ENCODE results near the gene PGM1. TPM values are rescaled to one million over a fixed set of nuclear protein-coding genes. Genes with fewer than 3 reads are reported as not detected.

PGM1 gene
- total RNA-seq, 2 experiments from 2014 or later: 32.8 to 34.5 TPM

DNA sequence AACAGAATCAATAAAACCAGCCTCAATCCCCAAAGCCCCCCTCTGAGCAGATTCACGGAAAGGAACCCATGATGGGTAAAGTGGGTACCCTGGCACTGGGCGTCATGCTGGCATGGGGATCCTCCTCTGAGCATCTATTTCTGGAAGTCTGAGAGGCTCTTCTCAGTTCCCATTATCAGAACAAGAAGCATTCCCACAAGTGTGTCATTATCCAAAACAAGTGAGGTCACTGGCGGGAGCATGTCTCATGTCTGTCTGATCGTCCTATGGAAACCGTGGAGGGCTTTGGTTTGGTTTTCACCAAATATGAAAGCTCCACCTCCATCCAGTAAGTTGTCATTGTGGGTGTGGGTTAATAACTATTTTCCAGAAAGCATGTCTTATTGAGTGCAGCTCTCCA, 70.7 kb downstream of the PGM1 start:
- Mint-ChIP-seq H3K4me3 (no peak overlapping the region), H3K36me3 (ENCODE audit: low read depth) (peaks cover 44% of the 10 kb centered on the region), H3K4me1 (peaks cover 20% of the 10 kb centered on the region), H3K27me3 (no peaks in the 10 kb centered on the region), H3K9me3 (peaks cover 4% of the 10 kb centered on the region), H3K27ac (no peak overlapping the region)
- CTCF ChIA-PET: no interaction called here
- DNase-seq: no peak
- POLR2A ChIA-PET: no interaction called here

DNA sequence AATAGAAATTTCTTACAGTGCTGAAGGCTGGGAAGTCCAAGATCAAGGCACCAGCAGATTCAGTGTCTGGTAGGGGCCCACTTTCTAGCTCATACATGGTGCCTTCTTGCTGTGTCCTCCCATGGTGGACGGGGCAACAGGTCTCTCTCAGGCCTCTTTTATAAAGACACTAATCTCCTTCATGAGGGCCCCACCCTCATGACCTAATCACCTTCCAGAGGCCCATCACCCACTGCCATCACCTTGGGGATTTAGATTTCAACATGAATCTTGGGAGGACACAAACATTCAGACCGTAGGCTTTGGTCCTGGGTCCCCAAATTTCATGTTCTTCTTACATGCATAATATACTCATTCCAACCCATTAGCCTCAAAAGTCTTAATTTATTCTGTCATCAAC, 71.5 kb downstream of the PGM1 start:
- H3K36me3 Mint-ChIP-seq (ENCODE audit: low read depth): peaks cover 35% of the 10 kb centered on the region
- H3K27ac Mint-ChIP-seq: no peak overlapping the region
- no peak overlapping the region for H3K4me3 Mint-ChIP-seq
- H3K4me1 Mint-ChIP-seq: peaks cover 12% of the 10 kb centered on the region
- ChIA-PET CTCF (interaction anchor here (0.6 to 2.3 kb wide), 2 partner anchors 10 to 27 kb away, joined by 3 to 5 read pairs; no protein-coding TSS in a partner anchor), POLR2A (interaction anchor here (0.7 kb wide), 1 partner anchor 14 kb away, joined by 4 read pairs; no protein-coding TSS in a partner anchor)
- H3K27me3 Mint-ChIP-seq: no peaks in the 10 kb centered on the region
- no peak for DNase-seq
- H3K9me3 Mint-ChIP-seq: peaks cover 4% of the 10 kb centered on the region

DNA sequence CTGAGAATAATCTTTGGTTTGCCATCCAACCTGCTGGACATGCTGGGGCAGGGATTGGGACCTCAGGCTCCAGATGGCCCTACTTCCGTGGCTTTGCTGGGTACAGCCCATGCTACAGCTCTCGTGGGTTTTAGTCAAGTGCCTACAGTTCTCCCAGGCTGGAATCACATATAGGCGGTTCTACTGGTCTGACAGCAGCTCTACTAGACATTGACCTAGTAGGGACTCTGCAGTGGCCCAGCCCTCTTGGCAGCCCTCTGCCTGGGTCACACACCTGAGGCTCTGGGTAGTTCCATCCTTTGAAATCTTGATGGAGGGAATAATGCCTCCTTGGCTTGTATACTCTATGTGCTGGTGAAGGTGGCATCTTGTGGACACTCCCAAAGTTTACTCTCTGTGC, 72.2 kb downstream of the PGM1 start:
- H3K27me3 Mint-ChIP-seq: no peaks in the 10 kb centered on the region
- no peak overlapping the region for H3K27ac Mint-ChIP-seq
- H3K4me1 Mint-ChIP-seq: peaks cover 8% of the 10 kb centered on the region
- ChIA-PET CTCF (interaction anchor here (2.3 kb wide), 1 partner anchor 9 kb away, joined by 5 read pairs; no protein-coding TSS in a partner anchor), POLR2A (interaction anchor here (2.0 kb wide), 1 partner anchor 14 kb away, joined by 4 read pairs; no protein-coding TSS in a partner anchor)
- DNase-seq: no peak
- no peak overlapping the region for H3K4me3 Mint-ChIP-seq
- H3K9me3 Mint-ChIP-seq: peaks cover 4% of the 10 kb centered on the region
- H3K36me3 Mint-ChIP-seq (ENCODE audit: low read depth): peaks cover 34% of the 10 kb centered on the region

DNA sequence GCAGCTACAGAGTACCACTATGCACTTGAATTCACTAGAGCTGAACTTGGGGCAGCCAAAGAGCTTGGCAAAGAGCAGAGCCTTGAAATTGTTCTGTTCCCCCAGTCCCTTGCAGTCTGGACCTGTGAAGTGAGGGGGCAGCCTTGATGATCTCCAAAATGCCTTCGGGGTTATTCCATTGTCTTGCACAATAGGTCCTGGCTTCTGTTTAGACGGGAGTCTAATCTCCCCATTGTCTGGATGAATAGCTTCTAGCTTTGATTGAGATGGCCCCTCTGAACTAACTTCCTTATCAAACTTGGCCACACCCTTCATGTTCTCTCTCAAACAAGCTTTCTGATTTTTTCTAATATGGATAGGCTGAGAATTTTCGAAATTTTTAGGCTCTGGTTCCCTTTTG, 72.6 kb downstream of the PGM1 start:
- Mint-ChIP-seq H3K36me3 (ENCODE audit: low read depth) (peaks cover 34% of the 10 kb centered on the region), H3K4me3 (no peak overlapping the region), H3K4me1 (peaks cover 8% of the 10 kb centered on the region), H3K27ac (no peak overlapping the region), H3K9me3 (peaks cover 4% of the 10 kb centered on the region), H3K27me3 (no peaks in the 10 kb centered on the region)
- ChIA-PET POLR2A (interaction anchor here (2.0 kb wide), 1 partner anchor 15 kb away, joined by 4 read pairs; no protein-coding TSS in a partner anchor), CTCF (interaction anchor here (2.3 kb wide), 1 partner anchor 9 kb away, joined by 5 read pairs; no protein-coding TSS in a partner anchor)
- no peak for DNase-seq

DNA sequence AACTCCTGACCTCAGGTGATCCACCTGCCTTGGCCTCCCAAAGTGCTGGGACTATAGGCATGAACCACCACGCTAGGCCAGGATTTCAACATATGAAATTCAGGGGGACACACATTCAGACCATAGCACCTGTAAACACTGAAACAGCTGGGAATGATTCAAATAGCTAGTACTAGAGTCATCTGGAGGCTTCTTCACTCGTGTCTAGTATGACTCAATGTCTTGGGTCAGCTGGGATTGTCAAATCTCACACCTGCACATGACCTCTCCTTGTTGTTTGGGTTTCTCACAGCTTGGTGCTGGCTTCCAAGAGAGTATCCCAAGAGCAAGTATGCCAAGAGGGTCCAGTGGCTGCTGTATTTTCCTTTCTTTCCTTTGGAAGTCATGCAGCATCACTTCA, 75.1 kb downstream of the PGM1 start:
- peaks cover 14% of the 10 kb centered on the region for H3K36me3 Mint-ChIP-seq (ENCODE audit: low read depth)
- POLR2A ChIA-PET: interaction anchor here (0.8 kb wide), 1 partner anchor 17 kb away, joined by 3 read pairs; no protein-coding TSS in a partner anchor
- CTCF ChIA-PET: interaction anchor here (1.0 kb wide), 1 partner anchor 24 kb away, joined by 3 read pairs; no protein-coding TSS in a partner anchor
- no peak overlapping the region for H3K27ac Mint-ChIP-seq
- DNase-seq: no peak
- H3K4me1 Mint-ChIP-seq: peaks cover 2% of the 10 kb centered on the region
- H3K9me3 Mint-ChIP-seq: peaks cover 4% of the 10 kb centered on the region
- no peak overlapping the region for H3K4me3 Mint-ChIP-seq
- H3K27me3 Mint-ChIP-seq: no peaks in the 10 kb centered on the region

DNA sequence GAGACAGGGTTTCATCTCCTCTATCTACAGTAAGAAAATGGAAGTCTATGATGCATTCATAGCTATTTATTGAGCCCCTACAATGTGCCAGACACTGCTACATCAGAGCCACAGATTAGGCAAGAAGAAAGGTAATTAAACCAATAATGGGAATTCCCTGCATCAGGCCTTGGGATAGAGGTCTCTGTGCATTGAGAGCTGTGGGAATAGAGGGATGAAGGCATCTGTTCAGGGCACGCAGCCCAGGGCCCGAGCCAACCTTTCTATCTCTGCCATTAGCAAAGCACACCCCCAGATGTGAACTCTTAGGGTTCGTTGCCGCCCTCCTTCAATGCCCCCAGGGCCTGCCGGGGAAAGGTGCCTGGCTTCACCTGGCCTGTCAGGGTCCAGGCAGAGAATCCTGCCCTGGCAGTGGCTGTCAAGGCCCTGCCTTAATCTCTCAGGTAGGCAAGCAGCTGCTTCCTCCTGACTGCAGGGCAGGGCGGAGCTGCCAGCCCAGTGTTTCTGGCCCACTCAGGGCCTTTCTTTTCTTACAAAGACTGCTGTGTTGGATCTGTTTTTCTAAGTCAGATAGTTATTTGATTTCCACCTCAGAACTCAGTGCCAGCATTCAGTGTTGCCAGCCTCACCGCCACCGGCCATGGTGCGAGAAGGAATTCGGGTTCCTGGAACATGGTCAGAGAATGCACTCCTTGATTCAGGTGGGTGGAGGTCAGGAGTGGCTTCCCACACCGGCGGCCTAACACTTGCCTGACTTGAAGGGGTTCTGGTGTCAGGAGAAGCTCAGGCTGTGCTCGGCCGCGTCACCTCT, 76.1 kb downstream of the PGM1 start:
- Mint-ChIP-seq H3K9me3 (peaks cover 4% of the 10 kb centered on the region), H3K27me3 (no peaks in the 10 kb centered on the region), H3K27ac (no peak overlapping the region), H3K4me1 (peaks cover 2% of the 10 kb centered on the region), H3K4me3 (no peak overlapping the region), H3K36me3 (ENCODE audit: low read depth) (peaks cover 13% of the 10 kb centered on the region)
- CTCF ChIA-PET: no interaction called here
- DNase-seq: no peak
- POLR2A ChIA-PET: interaction anchor here (0.8 kb wide), 1 partner anchor 18 kb away, joined by 3 read pairs; no protein-coding TSS in a partner anchor

DNA sequence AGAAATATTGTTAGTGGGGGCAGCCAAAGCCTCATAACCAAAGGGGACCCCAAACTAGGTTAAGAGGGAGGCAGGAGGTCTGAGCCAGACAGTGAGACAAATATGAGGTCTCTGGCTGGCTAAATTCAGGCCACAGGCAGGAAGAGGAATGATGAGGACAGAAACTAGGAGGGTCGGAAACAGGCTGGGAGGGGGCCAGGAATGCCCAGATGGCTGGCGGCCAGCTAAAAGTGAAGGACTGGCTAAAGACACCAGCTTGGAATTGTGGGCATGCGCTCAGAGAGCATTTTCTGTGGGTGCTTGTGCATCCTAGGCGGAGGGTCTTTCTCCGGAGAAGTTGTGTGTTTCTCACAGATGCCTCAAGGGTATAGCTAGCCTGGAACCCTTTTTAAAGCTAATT, 77.0 kb downstream of the PGM1 start:
- POLR2A ChIA-PET: no interaction called here
- Mint-ChIP-seq H3K27me3 (no peaks in the 10 kb centered on the region), H3K4me3 (no peak overlapping the region), H3K4me1 (peaks cover 2% of the 10 kb centered on the region), H3K27ac (no peak overlapping the region), H3K9me3 (peaks cover 4% of the 10 kb centered on the region), H3K36me3 (ENCODE audit: low read depth) (peaks cover 9% of the 10 kb centered on the region)
- CTCF ChIA-PET: no interaction called here
- no peak for DNase-seq

DNA sequence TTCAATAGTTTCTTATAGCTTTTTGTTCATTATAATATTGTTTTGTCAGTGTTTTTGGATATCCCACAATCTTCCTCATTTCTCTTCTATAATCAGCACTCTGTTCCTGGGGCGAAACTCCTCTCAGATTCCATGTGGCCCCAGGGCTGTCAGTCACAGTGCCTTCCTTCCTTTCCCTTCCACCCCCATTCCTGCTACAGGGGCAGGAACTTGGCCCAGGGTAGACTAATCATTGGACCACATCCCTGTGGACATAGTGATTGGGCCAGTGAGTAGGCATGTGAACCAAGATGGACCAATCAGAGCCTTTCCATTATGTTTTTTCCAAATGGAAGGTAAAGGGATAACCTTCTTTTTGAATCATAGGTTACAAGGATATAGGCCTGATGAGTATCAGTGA, 78.3 kb downstream of the PGM1 start:
- ChIA-PET CTCF (no interaction called here), POLR2A (no interaction called here)
- no peaks in the 10 kb centered on the region for H3K4me1 Mint-ChIP-seq
- H3K27me3 Mint-ChIP-seq: no peaks in the 10 kb centered on the region
- no peak overlapping the region for H3K27ac Mint-ChIP-seq
- peaks cover 3% of the 10 kb centered on the region for H3K36me3 Mint-ChIP-seq (ENCODE audit: low read depth)
- no peak overlapping the region for H3K4me3 Mint-ChIP-seq
- no peak for DNase-seq
- no peaks in the 10 kb centered on the region for H3K9me3 Mint-ChIP-seq

DNA sequence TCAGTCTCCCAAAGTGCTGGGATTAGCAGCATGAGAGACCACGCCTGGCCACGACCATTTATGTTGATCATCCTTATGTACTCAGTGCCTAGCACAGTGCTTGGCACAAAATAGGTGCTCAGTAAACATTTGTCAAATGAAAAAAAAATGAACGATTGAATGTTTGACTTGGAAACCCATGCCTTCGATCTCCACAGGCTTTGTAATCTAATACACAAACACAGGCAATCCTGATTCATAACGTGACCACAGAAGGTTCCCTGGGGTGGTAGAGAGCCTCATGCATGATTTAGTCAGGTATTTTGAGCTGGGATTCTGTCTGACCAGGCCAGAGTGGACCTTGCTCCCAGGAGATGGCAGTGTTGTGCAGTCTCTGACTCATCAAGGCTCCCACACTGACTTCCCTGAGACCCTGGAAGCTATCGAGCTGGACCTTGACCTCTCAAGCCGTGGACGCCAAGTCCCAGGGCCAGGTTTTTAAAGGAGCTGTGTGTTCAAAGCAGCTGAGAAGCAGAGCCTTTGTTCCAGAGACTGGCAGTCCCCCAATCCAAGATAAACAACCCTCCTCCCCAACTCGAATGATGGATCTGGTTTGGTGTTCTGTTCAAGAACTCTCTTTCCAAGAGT, 81.1 kb downstream of the PGM1 start:
- peaks cover 3% of the 10 kb centered on the region for H3K36me3 Mint-ChIP-seq (ENCODE audit: low read depth)
- no peaks in the 10 kb centered on the region for H3K4me1 Mint-ChIP-seq
- peaks cover 2% of the 10 kb centered on the region for H3K9me3 Mint-ChIP-seq
- ChIA-PET CTCF (interaction anchor here (1.5 to 2.2 kb wide), 3 partner anchors 9 to 570 kb away, joined by 3 to 6 read pairs (median 5); no protein-coding TSS in a partner anchor), POLR2A (no interaction called here)
- no peak for DNase-seq
- no peak overlapping the region for H3K4me3 Mint-ChIP-seq
- H3K27ac Mint-ChIP-seq: no peak overlapping the region
- H3K27me3 Mint-ChIP-seq: no peaks in the 10 kb centered on the region

DNA sequence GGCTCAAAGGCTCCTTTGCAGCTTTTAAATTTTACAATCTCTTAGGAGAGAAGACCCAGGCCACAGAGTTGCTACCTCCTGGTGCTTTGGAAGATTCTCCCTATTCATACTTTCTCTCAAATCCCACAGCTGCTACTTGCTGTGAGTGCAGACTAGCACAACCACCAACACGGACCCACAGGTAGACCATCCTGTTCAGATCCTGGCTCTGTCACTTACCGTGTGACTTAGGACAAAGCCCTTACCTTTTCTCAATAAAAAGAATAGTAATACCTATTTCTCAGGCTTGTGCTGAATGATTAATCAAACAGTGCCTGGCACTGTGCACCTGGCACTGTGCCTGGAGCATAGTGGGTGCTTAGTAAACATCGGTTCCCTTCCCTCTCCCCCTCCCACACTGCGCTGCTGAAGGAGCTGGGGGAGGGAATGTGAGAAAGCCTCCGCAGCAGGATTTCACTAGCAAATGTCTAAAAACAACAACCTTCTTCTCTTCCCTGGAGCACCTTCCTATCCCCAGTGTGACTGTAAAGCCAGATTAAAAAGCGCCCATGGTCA, 81.7 kb downstream of the PGM1 start:
- H3K4me1 Mint-ChIP-seq: no peaks in the 10 kb centered on the region
- CTCF ChIA-PET: interaction anchor here (1.5 to 2.2 kb wide), 3 partner anchors 9 to 570 kb away, joined by 3 to 6 read pairs (median 5); no protein-coding TSS in a partner anchor

DNA sequence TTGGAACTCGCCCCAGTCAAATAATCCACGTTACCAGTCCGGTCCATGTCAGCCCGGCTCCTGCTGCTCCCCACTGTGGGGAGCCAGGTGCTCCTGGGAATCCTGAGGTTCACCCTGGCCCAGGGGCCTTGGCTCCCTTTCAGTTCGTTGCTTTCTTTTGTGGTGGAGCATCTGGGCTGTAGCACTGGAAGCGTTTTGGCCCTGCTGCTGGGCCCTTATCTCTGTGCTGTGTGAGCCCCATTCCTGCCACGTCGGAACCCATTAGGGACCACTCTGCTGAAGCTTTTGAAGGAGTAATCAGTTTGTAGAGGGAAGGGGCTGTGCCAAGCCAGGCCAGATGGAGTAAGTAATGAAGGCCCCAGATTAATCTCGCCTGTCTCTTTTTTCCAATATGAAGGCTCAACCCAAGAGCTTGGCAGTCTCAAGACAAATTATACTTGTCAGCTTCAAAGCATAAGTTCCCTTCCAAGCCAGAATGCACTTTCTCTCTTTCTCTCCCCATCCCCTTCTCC, 82.3 kb downstream of the PGM1 start:
- Mint-ChIP-seq H3K4me3 (no peak overlapping the region), H3K4me1 (no peaks in the 10 kb centered on the region), H3K36me3 (ENCODE audit: low read depth) (peaks cover 3% of the 10 kb centered on the region), H3K9me3 (peaks cover 8% of the 10 kb centered on the region), H3K27me3 (no peaks in the 10 kb centered on the region), H3K27ac (no peak overlapping the region)
- ChIA-PET POLR2A (no interaction called here), CTCF (interaction anchor here (1.5 to 2.2 kb wide), 3 partner anchors 10 to 569 kb away, joined by 3 to 6 read pairs (median 5); no protein-coding TSS in a partner anchor)
- no peak for DNase-seq

More for the DNA sequence above, 81.7 kb downstream of the PGM1 start:
- no peak overlapping the region for H3K4me3 Mint-ChIP-seq
- H3K27ac Mint-ChIP-seq: no peak overlapping the region
- H3K9me3 Mint-ChIP-seq: peaks cover 7% of the 10 kb centered on the region
- POLR2A ChIA-PET: no interaction called here
- H3K27me3 Mint-ChIP-seq: no peaks in the 10 kb centered on the region
- no peak for DNase-seq
- peaks cover 3% of the 10 kb centered on the region for H3K36me3 Mint-ChIP-seq (ENCODE audit: low read depth)

DNA sequence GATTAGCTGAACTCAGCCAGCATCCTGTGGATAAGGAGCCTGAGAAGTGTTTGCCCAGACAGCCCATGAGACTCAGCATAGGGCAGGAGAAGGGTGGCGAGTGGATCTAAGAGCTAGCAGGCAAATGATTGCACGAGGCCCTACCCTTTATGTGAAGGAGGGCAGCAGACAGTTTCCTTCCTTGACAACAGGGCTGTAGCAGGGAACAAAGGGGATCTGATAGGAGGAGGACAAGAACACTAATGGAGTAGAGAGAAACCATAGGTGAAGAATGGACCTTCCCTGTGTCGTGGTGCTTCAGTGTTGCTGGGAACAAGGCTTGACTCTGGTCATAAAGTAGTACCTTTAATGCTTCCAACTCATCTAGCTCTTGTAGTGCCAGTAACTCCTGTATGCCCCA, 84.3 kb downstream of the PGM1 start:
- ChIA-PET POLR2A (no interaction called here), CTCF (no interaction called here)
- H3K4me3 Mint-ChIP-seq: no peak overlapping the region
- no peaks in the 10 kb centered on the region for H3K4me1 Mint-ChIP-seq
- DNase-seq: no peak
- H3K27ac Mint-ChIP-seq: no peak overlapping the region
- peaks cover 11% of the 10 kb centered on the region for H3K9me3 Mint-ChIP-seq
- no peaks in the 10 kb centered on the region for H3K27me3 Mint-ChIP-seq
- H3K36me3 Mint-ChIP-seq (ENCODE audit: low read depth): peaks cover 3% of the 10 kb centered on the region

DNA sequence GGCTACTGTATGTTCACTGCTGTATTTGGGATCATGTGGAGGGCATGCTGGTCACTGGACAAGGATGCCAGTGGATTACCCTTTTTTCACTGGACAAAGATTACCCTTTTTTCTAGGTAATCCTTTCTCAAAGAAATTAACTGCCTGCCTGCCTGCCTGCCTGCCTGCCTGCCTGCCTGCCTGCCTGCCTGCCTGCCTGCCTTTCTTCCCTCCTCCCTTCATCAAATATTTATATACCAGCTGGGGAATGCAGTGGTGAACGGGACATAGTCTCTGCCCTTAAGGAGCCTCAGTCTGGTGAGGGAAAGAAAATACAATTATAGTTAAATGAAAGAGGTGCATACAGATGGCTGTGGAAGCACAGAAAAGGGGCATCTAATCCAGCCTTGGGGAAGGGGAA, 85.0 kb downstream of the PGM1 start:
- Mint-ChIP-seq H3K36me3 (ENCODE audit: low read depth) (peaks cover 3% of the 10 kb centered on the region), H3K27ac (no peak overlapping the region), H3K4me1 (no peaks in the 10 kb centered on the region), H3K4me3 (no peak overlapping the region), H3K27me3 (no peaks in the 10 kb centered on the region), H3K9me3 (peaks cover 11% of the 10 kb centered on the region)
- no peak for DNase-seq
- ChIA-PET POLR2A (no interaction called here), CTCF (no interaction called here)

Data from activated CD4-positive, alpha-beta memory T cell treated with anti-CD3 and anti-CD28 coated beads, Interleukin-2, amount 10 ng/mL, durations not matched to agents 7 days and 5 days (primary cell).